Measurements from ENCODE around the gene PICK1.
"Not testable (repeated sequence)": the region's sequence is repeated elsewhere in the genome, so short reads cannot be mapped to it uniquely, and the experiment has no call there.

Gene PICK1

GRCh38 chr22:38031491-38031890 is 25.7 kb upstream of the PICK1 start:
- no peak for DNase-seq

DNA sequence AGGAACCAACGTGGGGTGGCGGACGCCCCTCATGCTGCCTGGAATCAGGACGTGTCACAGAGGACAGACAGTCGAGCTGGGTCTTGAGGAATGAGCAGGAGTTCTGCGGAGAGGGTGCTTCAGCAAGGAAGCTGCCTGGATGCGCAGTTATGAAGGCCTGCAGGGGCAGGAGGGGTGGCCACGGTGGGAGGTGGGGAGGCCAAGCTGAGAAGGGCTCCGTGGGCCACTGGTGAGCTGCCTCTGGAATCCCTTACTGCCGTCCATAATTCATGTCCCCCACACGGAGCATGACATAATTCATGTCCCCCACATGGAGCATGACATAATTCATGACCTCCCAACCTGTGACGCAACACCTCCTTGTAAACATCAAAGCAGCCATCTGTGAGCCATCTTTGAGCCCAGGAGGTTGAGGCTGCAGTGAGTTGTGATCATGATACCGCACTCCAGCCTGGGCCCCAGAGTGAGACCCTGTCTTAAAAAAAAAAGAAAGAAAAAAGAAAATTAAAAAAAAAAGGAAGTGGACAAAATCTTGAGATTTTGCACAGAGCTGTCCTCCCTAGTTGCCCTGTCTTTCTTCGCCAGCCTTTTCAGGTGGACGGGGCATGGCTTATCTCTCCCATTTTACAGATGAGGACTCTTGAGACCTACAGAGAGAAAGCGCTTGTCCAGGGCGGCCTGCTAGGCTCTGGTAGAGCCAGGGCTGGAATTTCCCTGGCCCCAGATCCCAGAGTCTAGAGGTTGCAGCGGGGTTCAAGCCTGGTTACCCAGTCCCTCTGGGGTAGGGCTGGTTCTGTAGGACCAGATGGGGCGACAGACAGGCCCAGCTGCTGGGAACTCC is 24.3 kb upstream of the PICK1 start:
- DNase-seq = no peak

DNA sequence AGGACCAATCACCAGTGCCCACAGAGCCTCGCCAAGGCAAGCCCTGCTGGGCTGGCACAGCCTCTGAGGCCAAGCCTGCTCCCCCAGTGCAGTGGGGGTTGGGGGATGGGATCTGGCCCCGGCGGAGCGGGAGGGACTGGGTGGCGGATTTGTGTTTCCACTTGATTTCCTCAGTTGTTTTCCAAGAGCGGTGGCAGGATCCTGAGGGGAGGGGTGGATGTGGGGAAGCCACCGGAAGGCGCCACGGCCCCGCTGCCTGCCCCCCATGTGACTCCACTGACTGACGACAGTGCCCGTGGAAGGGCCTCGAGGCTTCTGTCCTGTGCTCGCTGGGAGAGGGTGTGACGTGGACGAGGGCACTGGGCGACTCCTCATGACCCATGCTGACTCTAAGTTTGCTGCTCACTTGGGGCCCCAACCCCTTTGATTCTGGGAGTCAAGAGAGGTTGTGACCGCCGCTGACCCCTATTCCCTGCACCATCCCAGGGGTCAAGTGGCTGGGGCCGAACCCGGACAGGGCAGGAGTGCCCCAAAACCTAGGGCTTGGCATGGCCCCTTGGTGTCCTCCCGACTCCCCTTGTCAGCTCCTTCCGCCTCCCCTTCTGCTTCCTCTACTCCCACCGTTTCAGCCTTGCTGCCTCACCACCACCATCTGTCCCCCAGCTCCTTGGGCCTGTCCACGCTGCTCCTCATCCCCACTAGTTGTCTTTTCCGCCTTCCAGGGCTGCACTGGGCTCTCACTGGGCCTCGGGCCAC is 23.5 kb upstream of the PICK1 start:
- no peak for DNase-seq

- no peak for DNase-seq
Measured at GRCh38 chr22:38034278-38034882, 22.8 kb upstream of the PICK1 start.

DNA sequence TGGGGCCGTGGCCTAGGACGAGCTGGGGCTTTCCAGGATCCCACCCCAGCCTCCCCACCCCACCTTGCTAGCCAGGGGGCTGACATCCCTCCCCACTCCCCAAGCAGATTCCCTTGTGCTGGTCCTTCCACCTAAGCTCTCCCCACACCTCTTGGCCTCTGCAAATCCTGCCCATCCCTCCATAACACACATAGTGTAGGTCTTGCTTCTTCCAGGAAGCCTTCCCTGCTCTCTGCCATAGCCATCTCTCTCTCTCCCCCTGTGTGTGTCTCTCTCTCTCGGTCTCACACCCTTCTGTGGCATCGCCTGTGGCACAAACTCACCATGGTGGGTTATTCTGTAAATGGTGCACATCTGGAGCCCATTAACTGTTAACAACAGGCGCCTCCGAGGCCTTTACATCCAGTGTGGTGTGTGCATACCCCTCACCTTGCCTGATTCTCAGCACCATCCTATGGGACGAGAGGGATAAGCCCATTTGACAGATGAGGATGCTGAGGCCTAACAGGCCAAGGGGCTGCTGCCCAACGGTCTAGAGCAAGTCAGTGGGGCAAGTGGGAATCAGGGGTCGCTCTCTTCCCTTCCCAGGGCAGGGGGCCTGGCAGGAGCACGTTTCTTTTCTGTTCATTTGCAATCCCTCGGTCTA is 22.2 kb upstream of the PICK1 start:
- DNase-seq = no peak

- DNase-seq = no peak
Measured at GRCh38 chr22:38035530-38035885, 21.7 kb upstream of the PICK1 start.

DNA sequence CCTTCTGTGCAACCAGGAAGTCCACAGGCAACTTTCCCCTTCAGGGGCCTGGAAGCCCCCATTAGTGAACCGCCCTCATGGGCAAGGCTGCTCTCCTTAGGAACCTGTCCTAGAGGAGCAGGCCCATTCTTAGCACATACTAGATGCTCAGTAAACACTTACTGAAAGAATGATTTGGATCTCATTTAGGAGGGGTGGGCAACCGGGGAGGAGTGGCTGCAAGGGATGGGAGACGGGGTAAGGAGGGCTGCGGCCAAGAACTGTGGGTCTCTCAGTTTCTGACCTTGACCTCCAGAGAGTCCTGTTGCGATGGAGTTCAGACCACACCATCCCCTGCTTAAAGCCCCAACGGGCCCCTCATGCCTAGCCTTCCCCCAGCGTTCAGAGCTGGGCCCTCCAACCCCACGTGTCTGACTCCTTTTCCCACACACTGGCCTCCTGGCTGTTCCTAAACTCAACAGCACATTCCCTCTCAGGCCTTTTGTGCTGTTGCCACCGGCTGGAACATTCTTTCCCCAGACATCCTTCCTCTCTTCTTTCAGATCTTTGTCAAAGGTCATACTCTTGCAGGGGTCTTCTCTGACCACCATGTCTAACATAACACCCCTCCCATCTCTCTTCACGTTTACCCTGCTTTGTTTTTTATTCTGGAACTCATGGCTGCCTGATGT is 20.7 kb upstream of the PICK1 start:
- no peak for DNase-seq

DNA sequence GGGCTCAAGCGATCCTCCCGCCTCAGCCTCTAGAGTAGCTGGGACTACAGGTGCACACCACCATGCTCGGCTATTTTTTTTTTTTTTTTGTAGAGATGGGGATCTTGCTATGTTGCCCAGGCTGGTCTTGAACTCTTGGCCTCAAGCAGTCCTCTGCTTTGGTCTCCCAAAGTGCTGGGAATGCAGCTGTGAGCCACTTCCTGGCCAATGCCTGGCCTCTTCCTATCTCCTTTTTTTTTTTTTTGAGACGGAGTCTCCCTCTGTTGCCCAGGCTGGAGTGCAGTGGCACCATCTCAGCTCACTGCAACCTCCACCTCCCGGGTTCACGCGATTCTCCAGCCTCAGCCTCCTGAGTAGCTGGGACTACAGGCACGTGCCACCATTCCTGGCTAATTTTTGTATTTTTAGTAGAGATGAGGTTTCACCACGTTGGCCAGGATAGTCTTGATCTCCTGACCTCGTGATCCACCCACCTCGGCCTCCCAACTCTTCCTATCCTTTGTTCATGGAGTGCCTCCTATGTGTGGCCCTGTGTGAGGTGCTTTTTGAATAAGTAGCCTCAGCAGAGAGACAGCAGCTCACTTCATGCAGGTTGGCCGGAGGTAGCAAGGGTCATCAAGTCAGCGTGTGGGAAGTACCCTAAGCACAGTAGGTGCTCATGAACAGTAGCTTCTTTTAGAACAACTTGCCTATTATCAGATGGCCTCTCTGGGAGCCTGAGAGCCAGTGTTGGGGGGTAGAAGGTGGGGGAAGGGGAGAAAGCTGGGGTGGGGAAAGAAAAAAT is 19.6 kb upstream of the PICK1 start:
- not testable (repeated sequence) for DNase-seq

DNA sequence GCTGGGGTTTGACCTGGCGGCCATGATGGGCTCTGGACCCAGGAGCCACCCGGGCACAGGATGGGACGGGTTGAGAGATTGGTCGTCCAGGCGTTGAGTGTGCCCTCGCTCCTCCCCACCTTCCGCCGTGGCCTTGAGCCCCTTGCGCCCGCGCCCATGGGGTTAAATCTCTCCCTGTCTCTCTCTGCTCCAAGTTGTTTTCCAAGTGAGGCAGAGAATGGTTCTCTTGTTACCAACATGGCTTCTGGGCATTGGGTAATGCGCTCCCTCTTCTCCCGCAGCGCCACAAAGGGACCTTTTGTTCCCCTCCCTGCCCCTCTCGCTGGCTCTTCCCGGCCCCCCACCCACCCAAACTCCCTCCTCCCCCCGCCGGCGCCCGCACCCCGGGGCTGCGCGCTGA is 18.8 kb upstream of the PICK1 start:
- DNase-seq = no peak

DNA sequence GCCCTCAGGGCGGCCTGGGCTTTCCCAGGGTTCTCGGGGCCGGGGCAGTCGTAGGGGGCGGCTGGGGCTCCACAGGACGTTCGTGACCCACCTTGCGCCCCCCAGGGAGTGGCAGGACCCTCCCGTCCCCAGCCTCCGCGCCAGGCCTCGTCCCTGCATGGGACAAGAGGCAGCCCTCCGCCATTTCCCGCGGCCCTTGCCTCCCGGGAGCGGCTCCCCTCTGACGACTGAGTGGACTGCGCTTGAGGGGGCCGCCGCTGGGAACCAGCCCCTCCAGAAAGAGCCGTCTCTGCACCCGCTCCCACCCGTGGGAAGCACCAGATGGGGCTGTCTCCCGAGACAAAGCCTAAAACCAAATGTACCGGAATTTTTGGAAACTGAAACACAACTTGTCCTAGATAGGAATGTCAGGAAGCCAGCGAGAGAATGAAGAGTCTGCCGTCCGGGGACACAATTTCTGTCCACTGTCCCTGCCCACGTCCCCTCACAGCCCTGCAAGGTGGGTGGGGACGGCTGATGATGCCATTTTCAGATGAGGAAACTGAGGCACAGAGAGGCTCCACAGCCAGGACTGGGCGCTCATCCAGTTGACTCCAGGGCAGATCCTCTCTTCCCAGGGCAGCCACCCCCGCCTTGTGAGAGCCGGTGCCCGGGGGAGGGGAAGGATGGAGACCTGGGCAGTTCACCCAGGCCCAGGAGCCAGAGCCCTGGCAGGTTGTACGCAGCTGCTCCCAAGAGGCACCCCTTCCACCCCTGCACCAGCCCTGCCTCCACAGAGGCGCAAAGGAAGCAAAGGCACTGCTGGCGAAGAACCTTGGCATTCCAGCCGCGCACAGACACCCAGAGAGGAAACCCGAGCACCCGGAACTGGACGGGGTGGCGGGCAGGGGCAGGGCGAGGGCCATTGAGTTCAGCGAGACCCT is 18.1 kb upstream of the PICK1 start:
- no peak for DNase-seq

DNA sequence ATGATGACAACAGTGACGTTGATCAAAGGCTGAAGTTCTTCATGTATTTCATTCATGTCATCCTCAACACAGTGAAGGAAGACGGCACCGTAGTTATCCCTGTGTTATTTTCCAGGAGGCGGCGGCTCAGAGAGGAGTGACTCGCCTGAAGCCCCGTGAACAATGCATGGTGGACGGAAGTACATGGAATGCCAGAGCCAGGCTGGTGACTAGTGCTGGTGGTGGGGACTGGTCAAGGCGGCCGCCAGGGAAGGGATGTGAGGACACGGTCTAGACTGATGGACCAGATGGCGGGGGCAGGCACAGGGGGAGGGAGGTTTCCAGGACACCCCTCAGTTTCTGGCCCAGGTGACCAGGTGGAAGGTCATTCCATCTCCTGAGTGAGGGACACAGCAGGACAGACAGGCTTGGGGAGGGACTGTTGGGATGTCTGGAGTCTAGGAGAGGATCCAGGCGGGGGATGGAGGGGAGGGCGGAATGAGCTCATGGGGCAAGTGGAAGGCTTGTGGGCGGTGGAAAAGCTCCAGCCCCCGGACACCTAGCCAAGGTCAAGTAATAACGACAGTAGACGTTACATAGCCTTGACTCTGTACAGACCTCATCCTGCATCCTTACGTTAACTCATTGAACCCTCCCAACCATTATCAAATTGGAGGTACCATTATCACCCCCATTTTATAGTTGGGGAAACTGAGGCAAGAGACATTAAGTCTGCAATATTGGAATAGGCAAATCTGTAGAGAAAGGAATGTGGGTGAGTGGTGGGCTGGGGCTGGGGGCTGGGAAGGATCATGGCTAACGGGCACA is 16.0 kb upstream of the PICK1 start:
- DNase-seq = no peak

GRCh38 chr22:38041760-38042487 is 15.3 kb upstream of the PICK1 start:
- DNase-seq = no peak

DNA sequence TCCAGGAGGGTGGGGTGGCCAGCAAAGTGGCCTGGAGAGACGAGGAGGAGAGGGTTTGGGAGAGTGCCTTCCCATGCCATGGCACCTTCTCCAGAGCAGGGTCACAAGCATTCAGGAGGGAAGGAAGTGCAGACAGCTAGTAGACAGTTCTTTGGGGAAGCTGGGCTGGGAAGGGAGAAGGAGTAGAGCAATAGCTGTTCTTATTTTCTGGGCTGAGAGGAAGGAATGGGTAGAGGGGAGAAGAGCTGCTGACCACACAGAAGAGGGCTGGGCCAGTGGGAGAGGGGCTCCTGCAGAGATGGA is 14.8 kb upstream of the PICK1 start:
- no peak for DNase-seq

DNA sequence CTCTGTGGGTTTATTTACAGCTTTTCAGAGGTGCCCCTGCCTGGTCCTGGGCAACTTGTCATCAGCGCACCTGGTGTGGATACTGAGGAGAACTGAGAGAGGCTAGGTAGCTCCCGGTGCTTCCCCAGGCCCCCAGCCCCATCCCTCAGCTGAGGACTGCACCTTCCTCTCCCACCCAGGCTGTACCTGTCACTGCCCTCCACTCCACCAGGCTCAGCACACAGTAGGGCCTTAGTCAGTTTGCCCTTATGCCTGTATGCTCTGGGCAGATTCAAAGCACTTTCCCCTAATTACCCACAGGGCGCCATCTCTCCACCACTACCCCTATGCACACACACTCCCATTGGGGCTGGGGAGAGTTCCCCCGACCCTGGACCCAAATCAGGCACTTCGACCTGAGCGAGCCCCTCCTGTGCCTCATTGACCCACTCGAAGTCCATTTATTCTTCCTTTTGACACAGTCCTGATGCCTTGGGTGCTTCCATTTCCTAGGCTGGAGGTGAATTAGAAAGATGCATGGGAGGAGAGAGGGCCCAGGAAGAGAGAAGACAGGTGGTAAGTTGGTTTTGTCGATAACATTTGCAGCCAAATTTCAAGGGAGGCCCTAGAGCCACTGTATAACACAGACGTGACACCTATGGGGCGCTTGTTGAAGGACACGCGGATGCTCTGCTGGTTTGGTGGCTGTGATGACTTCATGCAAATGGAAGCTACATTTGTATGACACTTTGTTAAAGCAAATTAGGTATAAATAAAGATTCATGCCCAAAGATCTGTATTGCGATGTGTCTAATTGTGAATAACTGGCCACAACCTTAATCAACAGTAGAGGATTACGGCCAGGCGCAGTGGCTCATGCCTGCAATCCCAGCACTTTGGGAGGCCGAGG is 13.8 kb upstream of the PICK1 start:
- DNase-seq = no peak

DNA sequence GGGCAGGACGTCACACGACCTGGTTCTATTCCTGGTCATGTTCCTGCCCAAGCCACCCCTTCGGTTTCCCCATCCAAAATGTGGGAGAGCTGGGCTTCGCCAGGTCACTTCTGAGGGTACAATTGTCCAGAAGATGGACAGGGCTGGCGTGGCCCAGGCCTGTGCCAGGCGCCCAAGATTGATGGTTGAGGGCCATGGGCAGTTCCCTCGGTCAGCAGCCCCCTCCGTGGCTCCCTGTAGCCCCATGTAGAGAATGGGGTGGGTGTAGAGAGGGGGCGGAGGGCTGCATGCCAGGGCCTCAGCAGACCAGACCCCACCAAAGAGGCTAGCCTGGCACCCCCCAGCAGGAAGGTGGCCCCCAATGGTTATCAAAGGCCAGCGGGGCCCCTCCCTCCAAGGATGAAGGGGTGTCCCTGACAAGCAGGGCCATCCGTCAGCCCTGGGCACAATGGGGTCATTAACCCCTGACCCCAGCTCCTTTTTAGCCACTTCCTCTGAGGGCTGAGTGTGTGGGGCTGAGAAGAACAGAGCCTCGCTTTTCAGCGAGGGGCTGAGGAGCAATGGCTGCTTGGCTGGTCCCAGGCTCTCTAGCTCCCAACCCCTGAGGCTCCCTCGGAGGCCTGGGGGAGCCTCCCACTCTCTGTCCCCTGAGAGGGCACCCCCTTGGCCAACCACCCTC is 11.0 kb upstream of the PICK1 start:
- DNase-seq = no peak

DNA sequence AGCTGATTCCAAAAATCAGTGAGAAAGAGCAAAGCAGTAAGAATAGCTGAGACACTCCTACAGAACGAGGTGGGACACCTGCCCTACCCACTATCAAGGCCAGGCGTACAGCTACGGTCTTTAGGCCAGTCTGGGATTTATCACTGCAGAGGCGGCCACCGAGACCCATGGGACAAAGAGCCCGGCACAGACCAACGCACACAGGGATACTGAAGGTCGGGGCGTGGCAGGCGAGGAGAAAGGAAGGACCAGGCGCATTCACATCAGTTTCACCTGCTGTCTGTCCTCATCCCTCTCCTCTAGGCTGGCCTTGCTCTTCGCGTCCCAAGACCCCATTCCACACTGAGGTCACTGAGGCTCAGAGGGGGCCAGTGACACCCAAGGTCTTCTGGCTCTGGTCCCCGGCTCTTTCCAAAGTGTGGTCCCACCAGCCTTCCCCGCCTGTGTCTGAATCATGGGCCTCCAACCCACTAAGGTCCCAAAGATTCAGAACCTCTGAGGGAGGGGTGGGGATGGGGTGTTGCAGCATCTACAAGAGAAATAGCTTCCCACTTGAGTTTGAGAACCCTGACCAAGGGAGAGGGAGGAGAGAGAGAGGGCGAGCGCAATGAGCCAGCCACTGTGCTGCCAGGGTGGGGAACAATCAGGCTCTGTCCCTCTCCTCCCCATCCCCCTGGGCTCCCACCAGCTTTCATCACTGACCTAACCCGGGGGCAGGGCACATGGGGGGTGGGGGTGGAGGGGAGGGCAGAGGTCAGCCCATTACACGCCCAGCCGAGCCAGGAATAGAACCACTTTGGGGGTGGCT is 7.2 kb upstream of the PICK1 start:
- DNase-seq = no peak

DNA sequence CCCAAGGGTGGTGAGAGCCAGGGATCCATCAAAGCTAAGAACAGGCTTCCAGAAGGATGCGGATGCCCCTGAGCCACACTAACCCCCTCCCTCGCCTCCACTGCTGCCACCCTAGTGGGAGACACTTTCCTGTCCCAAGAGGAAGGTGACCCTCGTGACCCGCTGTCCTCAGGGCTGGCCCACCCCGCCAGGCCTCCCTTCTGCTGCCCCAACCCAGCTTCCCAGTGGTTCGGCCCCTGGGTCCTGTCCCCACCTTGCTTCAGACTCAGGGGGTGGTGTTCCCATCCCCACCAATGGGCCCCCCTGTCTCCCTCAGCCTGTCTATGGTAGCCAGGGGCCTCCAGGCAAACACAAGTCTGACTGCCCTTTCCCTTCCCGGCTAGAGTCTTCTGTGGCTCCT is 6.5 kb upstream of the PICK1 start:
- no peak for DNase-seq
